Activated gamma-delta T cell treated with anti-CD3 and anti-CD28 coated beads, Interleukin-2, amount 50 U/mL, for 16 hours (primary cell): ENCODE data around the gene EHD4.

ENCODE experiments used
- DNase-seq: peaks from one replicate; pipeline ENCODE4 v3.0.0-alpha.2; 2020; ENCODE audit warnings: low read depth

The EHD4 gene

DNA sequence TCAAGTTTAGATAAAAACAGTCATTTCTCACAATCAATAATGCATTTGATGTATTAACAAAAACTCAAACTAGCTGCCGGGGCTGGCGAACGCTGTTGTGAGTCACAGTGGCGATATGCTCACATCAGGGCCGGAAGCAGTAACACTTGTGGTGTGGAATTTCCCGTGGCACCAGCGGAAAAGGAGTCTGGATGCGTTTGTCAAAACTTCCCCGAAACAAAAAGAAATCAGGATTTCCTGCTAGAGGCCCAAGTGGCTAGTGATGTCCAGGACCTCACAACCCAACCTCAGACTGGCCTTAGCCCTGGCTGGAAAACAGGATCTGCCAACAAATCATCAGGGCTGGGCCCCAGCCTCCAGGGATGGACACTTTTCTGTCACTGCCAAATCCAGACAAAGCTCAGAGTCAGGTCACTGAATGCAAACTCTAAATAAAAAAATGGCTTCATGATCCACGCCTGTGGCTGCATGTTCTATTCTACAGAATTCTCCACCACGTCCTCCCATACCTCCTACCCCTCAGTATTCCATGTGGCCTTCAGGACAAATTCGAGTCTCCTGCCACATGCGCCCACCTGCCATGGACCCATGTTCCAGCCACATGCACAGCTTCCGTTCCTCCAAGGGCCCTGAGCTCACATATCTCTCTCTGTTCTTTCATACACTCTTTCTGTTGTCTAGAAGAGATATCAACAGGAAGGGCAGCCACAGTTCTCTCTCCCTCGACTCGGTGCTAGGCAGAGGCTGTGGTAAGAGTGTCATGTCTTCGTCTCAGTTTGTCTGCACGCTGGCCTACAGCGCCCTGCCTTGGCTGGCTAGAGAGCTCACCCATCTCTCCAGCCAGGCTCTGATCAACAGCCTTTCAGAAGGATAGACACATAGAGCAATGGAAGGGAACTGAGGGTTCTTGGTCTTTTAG is 35.4 kb downstream of the EHD4 start:
- peak; percentile 55 for DNase-seq

GRCh38 chr15:41936155-41936554 is 36.2 kb downstream of the EHD4 start:
- no peak for DNase-seq

DNA sequence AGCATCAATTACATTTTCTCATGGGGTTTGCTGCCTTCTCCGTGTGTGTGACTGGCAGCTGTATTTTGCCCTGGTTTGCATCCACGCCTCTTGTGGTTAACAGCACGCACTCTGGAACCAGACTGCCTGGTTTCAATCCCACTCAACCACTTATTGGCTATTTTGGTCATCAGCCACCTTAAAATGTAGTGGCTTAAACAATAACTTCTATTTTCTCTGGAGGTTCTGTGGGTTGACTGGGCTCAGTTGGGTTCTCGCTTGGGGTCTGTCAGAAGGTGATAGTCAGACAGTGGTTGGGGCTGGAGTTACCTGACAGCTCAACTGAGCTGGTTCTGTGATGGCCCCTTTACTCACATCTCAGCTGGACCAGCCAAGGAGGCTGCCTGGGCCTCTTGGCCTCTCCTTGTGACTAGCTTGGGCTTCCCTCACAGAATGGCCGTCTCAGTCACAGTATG is 36.8 kb downstream of the EHD4 start:
- no peak for DNase-seq

DNA sequence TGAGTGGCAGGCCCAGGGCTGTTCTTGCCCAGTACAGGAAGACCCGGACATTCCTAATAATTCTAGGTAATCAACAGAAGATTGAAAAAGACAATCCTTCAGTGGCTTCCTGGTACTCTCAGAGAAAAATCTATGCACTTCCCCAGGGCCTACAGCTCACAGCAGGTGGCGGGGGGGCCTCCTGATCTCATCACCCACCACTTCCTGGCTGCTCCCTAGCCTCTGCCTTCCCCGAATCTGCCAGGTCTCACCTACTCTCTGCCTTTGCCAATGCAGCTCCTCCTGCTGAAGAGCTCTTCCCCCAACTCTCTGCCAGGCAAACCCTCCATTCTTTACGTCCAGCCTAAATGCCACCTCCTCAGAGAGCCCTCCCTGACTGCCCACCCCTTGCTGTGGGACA is 37.5 kb downstream of the EHD4 start:
- DNase-seq = peak; percentile 54

GRCh38 chr15:41933771-41934170 is 38.6 kb downstream of the EHD4 start:
- no peak for DNase-seq

GRCh38 chr15:41933326-41933725 is 39.0 kb downstream of the EHD4 start:
- DNase-seq = no peak

- no peak for DNase-seq
Observed at GRCh38 chr15:41932511-41933289, 39.7 kb downstream of the EHD4 start.

DNA sequence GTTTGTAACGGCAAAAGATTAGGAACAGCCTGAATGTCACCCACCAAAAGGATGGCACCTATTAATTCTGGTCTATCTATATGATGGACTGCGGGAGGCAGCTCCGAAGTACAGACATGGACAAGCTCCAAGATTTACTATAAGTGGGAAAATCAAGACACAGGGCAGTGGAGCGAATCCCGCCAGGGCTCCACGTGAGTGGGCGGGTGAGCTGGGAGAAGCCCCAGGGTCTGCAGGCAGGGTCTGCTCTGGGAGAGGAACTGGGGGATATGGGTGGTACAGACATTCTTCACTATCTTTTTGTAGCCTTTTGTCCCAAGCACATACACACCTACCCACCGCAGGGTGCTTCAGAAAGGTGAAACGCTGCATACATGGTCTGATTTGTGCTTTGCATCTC is 40.3 kb downstream of the EHD4 start:
- DNase-seq = no peak

DNA sequence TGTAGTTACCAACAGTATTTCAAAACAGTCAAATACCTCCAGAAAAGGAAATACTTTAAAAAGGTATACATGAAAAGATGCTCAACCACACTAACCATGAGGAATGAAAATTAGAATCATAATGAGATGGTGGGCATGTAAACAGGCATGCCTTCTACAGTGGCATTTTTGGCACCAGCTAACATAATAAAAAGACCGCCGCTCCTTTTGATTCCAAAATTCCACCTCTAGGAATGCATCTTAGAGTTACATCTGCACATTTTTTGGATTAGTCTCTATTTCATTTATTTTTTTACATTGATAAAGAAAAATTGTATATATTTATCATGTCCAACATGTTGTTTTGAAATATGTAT is 41.5 kb downstream of the EHD4 start:
- no peak for DNase-seq

GRCh38 chr15:41930221-41930866 is 42.0 kb downstream of the EHD4 start:
- no peak for DNase-seq

DNA sequence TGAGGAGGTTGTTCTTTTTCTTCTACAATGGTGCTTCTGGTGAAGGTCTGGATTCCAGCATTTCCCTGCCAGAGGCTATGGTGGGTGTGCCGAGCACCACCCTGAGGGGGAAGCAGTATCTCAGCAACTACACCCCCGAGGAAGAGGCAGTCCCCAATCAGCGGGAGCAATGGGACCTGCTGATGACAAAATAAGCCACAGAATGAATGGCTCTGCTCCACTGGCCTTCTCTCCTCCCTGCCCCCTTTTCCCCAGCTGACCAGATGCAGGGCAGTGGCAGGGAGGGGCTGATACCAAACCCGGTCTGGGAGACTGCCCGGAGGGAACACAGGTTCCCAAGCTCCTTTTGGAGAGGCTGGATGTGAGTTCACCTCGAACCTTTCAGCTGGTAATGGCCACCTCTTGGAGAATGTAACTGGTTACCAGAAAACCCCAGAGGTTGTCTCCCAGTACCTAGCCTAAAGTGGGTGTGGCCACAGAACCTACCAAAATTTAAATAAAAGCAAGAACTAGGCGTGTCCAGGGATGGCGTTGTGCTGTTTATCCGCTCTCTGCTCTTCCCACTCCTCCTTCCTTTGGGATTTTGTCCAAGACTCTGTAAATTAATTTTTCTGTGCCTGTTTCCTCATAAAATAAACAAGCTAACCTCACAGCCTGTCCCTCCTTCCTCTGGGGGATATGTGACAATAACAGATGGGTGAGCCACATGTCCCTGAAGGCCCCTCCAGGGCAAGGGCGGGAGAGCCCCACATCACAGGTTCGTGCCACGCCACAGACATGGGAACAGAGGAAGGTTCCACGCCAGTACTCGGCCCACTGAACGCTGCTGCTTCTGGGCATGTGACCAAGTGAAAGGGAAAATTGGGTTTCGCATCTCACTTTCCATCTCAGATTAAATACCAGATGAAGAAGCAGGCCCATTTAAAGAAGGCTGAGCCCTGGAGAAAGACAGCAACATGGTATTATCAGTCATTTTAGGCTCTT is 43.4 kb downstream of the EHD4 start:
- DNase-seq = no peak

- DNase-seq = no peak
Observed at GRCh38 chr15:41928100-41928499, 44.3 kb downstream of the EHD4 start.

- no peak for DNase-seq
Observed at GRCh38 chr15:41927536-41927935, 44.8 kb downstream of the EHD4 start.

GRCh38 chr15:41926185-41927056 is 45.9 kb downstream of the EHD4 start:
- DNase-seq = no peak

DNA sequence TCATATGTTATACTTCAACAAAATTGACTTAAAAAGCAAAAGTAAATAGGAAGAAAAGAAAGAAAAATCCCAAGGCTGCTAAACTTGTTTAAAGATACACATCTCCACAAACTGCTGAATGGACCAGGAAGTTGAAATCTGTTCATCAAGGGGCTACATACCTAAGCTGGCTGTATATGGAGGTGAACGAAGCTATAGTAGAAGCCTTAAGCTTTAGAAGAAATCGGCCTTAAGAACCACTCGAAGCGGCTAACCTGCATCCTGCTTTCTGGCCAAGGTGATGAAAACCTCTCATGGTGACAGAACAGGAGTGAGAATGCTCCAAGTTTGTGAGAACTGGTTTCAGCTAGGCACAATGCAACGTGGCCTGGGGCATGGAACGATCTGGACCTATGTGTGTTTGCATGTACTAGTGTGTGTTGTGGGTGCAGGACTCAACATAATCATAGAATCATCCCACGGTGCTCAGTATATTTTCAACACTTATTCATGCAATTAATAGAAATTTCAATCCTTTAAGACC is 47.2 kb downstream of the EHD4 start:
- DNase-seq = no peak

DNA sequence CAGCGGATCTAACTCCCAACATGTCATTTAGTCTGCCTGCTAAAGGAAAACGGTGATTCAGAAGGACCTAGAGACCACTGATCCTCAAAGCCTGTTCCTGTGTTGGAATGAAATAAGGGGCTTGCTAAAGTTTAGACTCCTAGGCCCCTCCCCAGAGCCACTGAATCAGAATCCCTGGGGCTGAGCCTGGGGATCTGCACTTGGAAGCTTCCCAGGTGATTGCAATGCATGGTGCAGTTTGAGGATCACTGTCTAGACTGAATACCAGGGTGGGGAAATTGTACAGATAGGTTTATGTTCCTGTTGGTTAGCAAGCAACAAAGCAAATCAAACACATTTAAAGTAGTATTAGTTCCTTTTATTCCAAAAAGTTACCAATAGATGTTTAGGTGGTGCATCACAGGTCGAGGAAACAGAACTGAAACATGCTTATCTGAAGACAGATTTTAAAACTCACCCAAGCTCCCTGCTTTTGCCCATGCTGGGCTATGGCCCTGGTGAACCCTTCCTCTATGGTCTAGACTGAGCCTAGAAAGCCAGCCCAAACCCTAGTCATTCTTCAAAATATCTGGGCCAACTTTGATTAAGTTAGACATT is 48.9 kb downstream of the EHD4 start:
- DNase-seq = no peak

- DNase-seq = no peak
Observed at GRCh38 chr15:41922353-41922752, 50.0 kb downstream of the EHD4 start.

DNA sequence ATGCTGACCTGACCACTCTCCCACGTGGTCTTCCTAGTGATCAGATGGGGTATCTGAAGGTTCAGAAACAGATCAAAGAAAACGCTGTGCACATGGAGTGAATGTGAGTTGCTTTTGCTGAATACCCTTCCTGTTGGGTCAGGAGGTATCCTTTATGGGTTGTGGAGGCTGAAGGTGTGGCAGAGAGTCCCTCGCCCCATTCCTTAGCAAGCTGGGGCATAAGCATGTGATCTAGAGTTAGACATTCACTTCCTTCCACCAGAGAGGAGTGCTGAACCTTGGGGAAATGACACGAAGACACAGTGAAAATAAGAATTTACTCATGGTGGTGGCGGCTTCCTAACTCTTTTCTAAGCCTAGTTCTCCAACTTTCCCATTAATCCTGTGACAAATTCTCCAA is 50.7 kb downstream of the EHD4 start:
- no peak for DNase-seq

DNA sequence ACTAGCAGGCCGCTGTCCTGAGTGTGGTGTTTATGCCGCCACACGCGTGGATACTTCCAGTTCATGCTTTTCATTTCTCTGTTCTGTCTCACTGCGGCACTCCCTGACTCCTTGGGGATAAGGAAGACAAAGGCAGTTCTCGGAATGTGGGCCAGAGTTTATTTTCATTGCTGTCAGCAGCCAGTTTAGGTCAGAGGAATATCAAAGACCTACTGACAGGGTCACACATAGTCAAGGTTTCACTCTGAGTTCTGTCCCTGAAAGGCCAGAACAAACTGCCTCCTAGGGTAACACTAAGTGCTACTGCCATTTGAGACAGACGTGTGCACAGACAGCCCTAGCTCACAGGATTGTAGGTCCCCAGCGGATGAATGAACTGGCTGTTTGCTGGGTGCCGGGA is 51.2 kb downstream of the EHD4 start:
- DNase-seq = no peak
